B cell (primary cell): ENCODE data around the gene KLK13.

ENCODE experiments used
- CTCF ChIP-seq: fragments of 200-600 bp; IDR thresholded peaks from one replicate; pipeline ENCODE4 v1.8.0; 2022; ENCODE audit warnings: antibody characterized with exemption, mild to moderate bottlenecking
- EZH2 ChIP-seq: IDR thresholded peaks from 2 replicates; pipeline ENCODE4 v1.6.1; 2012; ENCODE audit warnings: borderline replicate concordance, low read depth, mild to moderate bottlenecking, moderate library complexity, low read length; ENCODE audit not compliant: insufficient read depth, poor library complexity, severe bottlenecking

- no peak for TF ChIP-seq CTCF
- TF ChIP-seq EZH2: no peak
Observed at GRCh38 chr19:51064534-51065220, at the start of gene KLK13.
